ENCODE measurements around the gene NAIF1. TPM values are rescaled to one million over a fixed set of nuclear protein-coding genes. Genes with fewer than 3 reads are reported as not detected.
A peak's percentile ranks its signal among the peaks of the same experiment; 100 is the strongest.
"Not testable (repeated sequence)": the region's sequence is repeated elsewhere in the genome, so short reads cannot be mapped to it uniquely, and the experiment has no call there.

NAIF1 gene
- total RNA-seq, 4 donors from 2014 or later: 0.60 to 23.2 (median 14.0) TPM

DNA sequence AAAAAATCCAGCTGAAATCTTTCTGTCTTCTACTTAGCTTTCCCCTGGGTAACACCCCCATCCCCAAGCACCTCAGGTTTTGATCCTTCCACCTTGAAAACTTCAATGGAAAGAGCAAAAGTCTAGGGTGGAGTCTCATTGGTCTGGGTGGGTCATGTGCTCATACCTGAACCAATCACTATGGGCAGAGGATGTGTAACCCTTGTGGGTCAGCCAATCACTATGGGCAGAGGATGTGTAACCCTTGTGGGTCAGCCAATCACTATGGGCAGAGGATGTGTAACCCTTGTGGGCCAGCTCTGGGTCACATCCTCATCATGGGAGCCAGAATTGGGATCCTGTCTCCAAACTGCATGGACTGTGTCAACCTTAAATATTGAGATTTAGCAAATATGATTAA lies 18.5 kb downstream of the NAIF1 start:
- no peak for DNase-seq
- H3K36me3 ChIP-seq: no peaks in the 10 kb centered on the region
- no peaks in the 10 kb centered on the region for H3K9me3 ChIP-seq
- no peak overlapping the region for H3K4me3 ChIP-seq
- peaks cover 0 to 13% (median 0%) of the 10 kb centered on the region in 4 donors for H3K4me1 ChIP-seq
- in situ Hi-C loops (cut with MboI; ENCODE audit: low pct_ligation_motif_present in 1 of 4, low pct_unique_long_range_greater_than_20kb in 1 of 4, low sequenced_read_pairs in 3 of 4) (loop anchor here in 1 of 4 donors (25.0 kb wide), 1 partner anchor 89 kb away; the partner anchor contains the start of genes LCN2 and PTGES2), intact Hi-C loops (cut with DNase I; ENCODE audit: low total_unique reads) (loop anchor here (10.0 kb wide), 1 partner anchor 64 kb away; the partner anchor contains the start of gene EEIG1)
- no peak for TF ChIP-seq EP300 (IDR thresholded peaks at IDR 0.05; ENCODE audit: low read depth)
- TF ChIP-seq POLR2A (IDR thresholded peaks at IDR 0.05): no peak
- no peak for TF ChIP-seq POLR2AphosphoS5 (IDR thresholded peaks at IDR 0.05)
- TF ChIP-seq, protein P1, sequence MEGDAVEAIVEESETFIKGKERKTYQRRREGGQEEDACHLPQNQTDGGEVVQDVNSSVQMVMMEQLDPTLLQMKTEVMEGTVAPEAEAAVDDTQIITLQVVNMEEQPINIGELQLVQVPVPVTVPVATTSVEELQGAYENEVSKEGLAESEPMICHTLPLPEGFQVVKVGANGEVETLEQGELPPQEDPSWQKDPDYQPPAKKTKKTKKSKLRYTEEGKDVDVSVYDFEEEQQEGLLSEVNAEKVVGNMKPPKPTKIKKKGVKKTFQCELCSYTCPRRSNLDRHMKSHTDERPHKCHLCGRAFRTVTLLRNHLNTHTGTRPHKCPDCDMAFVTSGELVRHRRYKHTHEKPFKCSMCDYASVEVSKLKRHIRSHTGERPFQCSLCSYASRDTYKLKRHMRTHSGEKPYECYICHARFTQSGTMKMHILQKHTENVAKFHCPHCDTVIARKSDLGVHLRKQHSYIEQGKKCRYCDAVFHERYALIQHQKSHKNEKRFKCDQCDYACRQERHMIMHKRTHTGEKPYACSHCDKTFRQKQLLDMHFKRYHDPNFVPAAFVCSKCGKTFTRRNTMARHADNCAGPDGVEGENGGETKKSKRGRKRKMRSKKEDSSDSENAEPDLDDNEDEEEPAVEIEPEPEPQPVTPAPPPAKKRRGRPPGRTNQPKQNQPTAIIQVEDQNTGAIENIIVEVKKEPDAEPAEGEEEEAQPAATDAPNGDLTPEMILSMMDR (IDR thresholded peaks at IDR 0.05): no peak
- H3K27ac ChIP-seq: no peak overlapping the region
- H3K27me3 ChIP-seq: no peaks in the 10 kb centered on the region

DNA sequence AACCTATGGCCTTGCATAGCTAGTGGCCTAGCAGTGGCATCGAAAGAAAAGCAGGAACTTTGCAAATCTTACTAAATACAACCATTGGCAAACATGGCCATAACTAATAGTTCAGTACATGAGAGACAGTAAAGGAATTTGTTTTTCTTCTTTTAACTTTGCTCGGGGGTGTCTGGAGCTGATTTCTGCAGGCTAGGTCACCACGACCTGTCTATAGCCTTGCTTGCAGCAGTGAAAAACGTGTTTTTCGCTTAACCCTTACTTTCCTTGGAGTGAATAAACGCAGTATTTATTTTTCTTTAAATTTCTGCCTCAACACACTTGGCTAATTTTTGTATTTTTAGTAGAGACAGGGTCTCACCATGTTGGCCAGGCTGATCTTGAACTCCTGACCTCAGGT lies 19.9 kb downstream of the NAIF1 start:
- intact Hi-C loops (cut with DNase I; ENCODE audit: low total_unique reads): loop anchor here (10.0 kb wide), 1 partner anchor 62 kb away; the partner anchor contains the start of gene EEIG1
- Histone ChIP-seq H3K27ac (peak overlapping the region in 1 of 4 donors; percentile 20), H3K9me3 (no peaks in the 10 kb centered on the region), H3K4me3 (no peak overlapping the region), H3K36me3 (no peaks in the 10 kb centered on the region), H3K27me3 (no peaks in the 10 kb centered on the region), H3K4me1 (peaks cover 0 to 10% (median 0%) of the 10 kb centered on the region in 4 donors)
- WGBS, 2 donors (ENCODE audit: low coverage in 1 of 2): 79 to 83% methylated on average over 6 of the region's 6 CpGs
- in situ Hi-C loops (cut with MboI; ENCODE audit: low pct_ligation_motif_present in 1 of 4, low pct_unique_long_range_greater_than_20kb in 1 of 4, low sequenced_read_pairs in 3 of 4): loop anchor here in 1 of 4 donors (25.0 kb wide), 1 partner anchor 90 kb away; the partner anchor contains the start of genes LCN2 and PTGES2
- no peak for TF ChIP-seq POLR2AphosphoS5 (IDR thresholded peaks at IDR 0.05)
- no peak for TF ChIP-seq POLR2A (IDR thresholded peaks at IDR 0.05)
- TF ChIP-seq, protein P1 (IDR thresholded peaks at IDR 0.05): no peak
- TF ChIP-seq EP300 (IDR thresholded peaks at IDR 0.05; ENCODE audit: low read depth): no peak
- DNase-seq: no peak

DNA sequence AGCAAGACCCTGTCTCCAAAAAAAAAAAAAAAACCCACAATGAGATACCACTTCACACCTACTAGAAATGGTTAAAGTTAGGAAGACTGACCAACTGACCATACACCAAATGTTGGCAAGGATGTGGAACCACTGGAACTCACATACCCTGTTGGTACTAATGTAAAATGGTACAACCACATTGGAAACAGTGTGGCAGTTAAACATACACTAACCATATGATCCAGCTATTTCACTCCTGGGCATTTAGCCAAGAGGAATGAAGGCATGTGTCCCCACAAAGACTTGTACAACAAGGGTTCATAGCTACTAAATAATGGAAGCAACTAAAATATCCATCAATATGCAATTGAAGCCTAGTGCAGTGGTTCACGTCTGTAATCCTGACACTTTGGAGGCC lies 21.3 kb downstream of the NAIF1 start:
- in situ Hi-C loops (cut with MboI; ENCODE audit: low pct_ligation_motif_present in 1 of 4, low pct_unique_long_range_greater_than_20kb in 1 of 4, low sequenced_read_pairs in 3 of 4): loop anchor here in 1 of 4 donors (25.0 kb wide), 1 partner anchor 91 kb away; the partner anchor contains the start of genes LCN2 and PTGES2

DNA sequence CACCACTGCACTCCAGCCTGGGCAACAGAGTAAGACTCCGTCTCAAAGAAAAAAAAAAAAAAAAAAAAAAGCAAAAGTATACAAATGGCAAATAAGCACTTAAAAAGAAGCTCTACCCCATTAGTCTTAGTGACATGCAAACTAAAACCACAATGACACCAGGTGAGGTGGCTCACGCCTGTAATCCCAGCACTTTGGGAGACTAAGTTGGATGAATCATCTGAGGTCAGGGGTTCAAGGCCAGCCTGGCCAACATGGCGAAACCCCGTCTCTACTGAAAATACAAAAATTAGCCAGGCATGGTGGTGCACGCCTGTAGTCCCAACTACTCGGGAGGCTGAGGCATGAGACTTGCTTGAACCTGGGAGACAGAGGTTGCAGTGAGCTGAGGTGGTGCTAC lies 21.7 kb downstream of the NAIF1 start:
- not testable (repeated sequence) for H3K27ac ChIP-seq, DNase-seq, H3K4me1 ChIP-seq, H3K9me3 ChIP-seq, H3K36me3 ChIP-seq, H3K27me3 ChIP-seq, H3K4me3 ChIP-seq
- intact Hi-C loops (cut with DNase I; ENCODE audit: low total_unique reads) (loop anchor here (10.0 kb wide), 1 partner anchor 61 kb away; the partner anchor contains the start of gene EEIG1), in situ Hi-C loops (cut with MboI; ENCODE audit: low pct_ligation_motif_present in 1 of 4, low pct_unique_long_range_greater_than_20kb in 1 of 4, low sequenced_read_pairs in 3 of 4) (loop anchor here in 1 of 4 donors (25.0 kb wide), 1 partner anchor 92 kb away; the partner anchor contains the start of genes LCN2 and PTGES2)
- WGBS, 2 donors (ENCODE audit: low coverage in 1 of 2): 81 to 82% methylated on average over 5 to 6 of the region's 6 CpGs

More for the DNA sequence above, 21.3 kb downstream of the NAIF1 start:
- H3K36me3 ChIP-seq: no peaks in the 10 kb centered on the region
- peak overlapping the region in 1 of 4 donors; percentile 17 for H3K27ac ChIP-seq
- H3K9me3 ChIP-seq: no peaks in the 10 kb centered on the region
- DNase-seq: no peak
- H3K27me3 ChIP-seq: no peaks in the 10 kb centered on the region
- H3K4me1 ChIP-seq: peaks cover 0 to 5% (median 0%) of the 10 kb centered on the region in 4 donors
- H3K4me3 ChIP-seq: no peak overlapping the region
- intact Hi-C loops (cut with DNase I; ENCODE audit: low total_unique reads): loop anchor here (10.0 kb wide), 1 partner anchor 61 kb away; the partner anchor contains the start of gene EEIG1
- TF ChIP-seq EP300 (IDR thresholded peaks at IDR 0.05; ENCODE audit: low read depth) (no peak), POLR2A (IDR thresholded peaks at IDR 0.05) (no peak), POLR2AphosphoS5 (IDR thresholded peaks at IDR 0.05) (no peak)
- TF ChIP-seq, protein P1 (IDR thresholded peaks at IDR 0.05): no peak
- WGBS, 2 donors (ENCODE audit: low coverage in 1 of 2): 53% methylated on average over 1 of the region's 1 CpG; no CpG with 5 or more reads in 1 of the 2 donors

All from transverse colon (tissue), 4 donors.